Measurements from ENCODE around the gene PLEKHG3. TPM values are rescaled to one million over a fixed set of nuclear protein-coding genes. Genes with fewer than 3 reads are reported as not detected.
A peak's percentile ranks its signal among the peaks of the same experiment; 100 is the strongest.

The PLEKHG3 gene
- total RNA-seq, 2 donors from 2014 or later = 78.8 to 106 TPM

- no peak for TF ChIP-seq CTCF (IDR thresholded peaks at IDR 0.05)
- Histone ChIP-seq H3K36me3 (no peaks in the 10 kb centered on the region), H3K27ac (peak overlapping the region; percentile 65), H3K4me1 (peaks cover 32% of the 10 kb centered on the region), H3K9ac (ENCODE audit: low read depth in 2 of 2, low read length in 2 of 2) (peak overlapping the region in 1 of 2 donors; percentile 78), H3K9me3 (no peaks in the 10 kb centered on the region), H3K4me3 (no peak overlapping the region), H3K27me3 (no peaks in the 10 kb centered on the region)
- DNase-seq = no peak
- intact Hi-C loops (cut with DNase I) = no loop called here
Observed at GRCh38 chr14:64715146-64715627, 11.0 kb downstream of the PLEKHG3 start.

GRCh38 chr14:64715628-64716412, 11.6 kb downstream of the PLEKHG3 start:
- Histone ChIP-seq H3K9ac (ENCODE audit: low read depth in 2 of 2, low read length in 2 of 2) (peak overlapping the region; percentile 41 to 78), H3K36me3 (no peaks in the 10 kb centered on the region), H3K4me1 (peaks cover 35% of the 10 kb centered on the region), H3K9me3 (no peaks in the 10 kb centered on the region), H3K27me3 (no peaks in the 10 kb centered on the region), H3K27ac (peak overlapping the region; percentile 65), H3K4me3 (peak overlapping the region; percentile 19)
- intact Hi-C loops (cut with DNase I) = no loop called here
- peak; percentile 53 for DNase-seq
- no peak for TF ChIP-seq CTCF (IDR thresholded peaks at IDR 0.05)

GRCh38 chr14:64717870-64718269, 13.6 kb downstream of the PLEKHG3 start:
- Histone ChIP-seq H3K4me1 (peaks cover 51% of the 10 kb centered on the region), H3K27me3 (no peaks in the 10 kb centered on the region), H3K9ac (ENCODE audit: low read depth in 2 of 2, low read length in 2 of 2) (peak overlapping the region in 1 of 2 donors; percentile 78), H3K27ac (peak overlapping the region; percentile 92), H3K9me3 (no peaks in the 10 kb centered on the region), H3K36me3 (no peaks in the 10 kb centered on the region), H3K4me3 (no peak overlapping the region)
- intact Hi-C loops (cut with DNase I) = no loop called here
- TF ChIP-seq CTCF (IDR thresholded peaks at IDR 0.05) = no peak
- DNase-seq = no peak

GRCh38 chr14:64718762-64719161, 14.5 kb downstream of the PLEKHG3 start:
- peak overlapping the region in 1 of 2 donors; percentile 78 for H3K9ac ChIP-seq (ENCODE audit: low read depth in 2 of 2, low read length in 2 of 2)
- DNase-seq = no peak
- H3K4me1 ChIP-seq = peaks cover 52% of the 10 kb centered on the region
- no peaks in the 10 kb centered on the region for H3K27me3 ChIP-seq
- no peak for TF ChIP-seq CTCF (IDR thresholded peaks at IDR 0.05)
- intact Hi-C loops (cut with DNase I) = no loop called here
- H3K36me3 ChIP-seq = no peaks in the 10 kb centered on the region
- no peaks in the 10 kb centered on the region for H3K9me3 ChIP-seq
- no peak overlapping the region for H3K4me3 ChIP-seq
- peak overlapping the region; percentile 92 for H3K27ac ChIP-seq

- TF ChIP-seq CTCF (IDR thresholded peaks at IDR 0.05) = no peak
- Histone ChIP-seq H3K9ac (ENCODE audit: low read depth in 2 of 2, low read length in 2 of 2) (peak overlapping the region; percentile 38 to 78), H3K36me3 (no peaks in the 10 kb centered on the region)
Observed at GRCh38 chr14:64719601-64720000, 15.4 kb downstream of the PLEKHG3 start.

More at GRCh38 chr14:64719601-64720000, 15.4 kb downstream of the PLEKHG3 start:
- intact Hi-C loops (cut with DNase I) = no loop called here
- H3K4me1 ChIP-seq = peaks cover 60% of the 10 kb centered on the region
- H3K27ac ChIP-seq = peak overlapping the region; percentile 92
- DNase-seq = no peak
- H3K9me3 ChIP-seq = no peaks in the 10 kb centered on the region
- H3K27me3 ChIP-seq = no peaks in the 10 kb centered on the region
- no peak overlapping the region for H3K4me3 ChIP-seq
